H9 (cell line): ENCODE results near the gene LRRC40. TPM values are rescaled to one million over a fixed set of nuclear protein-coding genes. Genes with fewer than 3 reads are reported as not detected.

Source experiments
- DNase-seq: peaks from one replicate; pipeline ENCODE4 v3.0.0-alpha.2; 2017
- H2AFZ ChIP-seq: one replicate; pipeline ENCODE4 v1.6.1; 2013; ENCODE audit warnings: mild to moderate bottlenecking, low read length, control low read depth, moderate library complexity
- H2AK5ac ChIP-seq: 2 replicates; pipeline ENCODE4 v1.6.1; 2013; ENCODE audit warnings: low read length, control low read depth, mixed read lengths; ENCODE audit not compliant: insufficient read length
- H2BK120ac ChIP-seq: one replicate; pipeline ENCODE4 v1.6.1; 2013; ENCODE audit warnings: low read depth, mild to moderate bottlenecking, low read length, control low read depth, inconsistent platforms; ENCODE audit not compliant: poor library complexity, severe bottlenecking
- H2BK12ac ChIP-seq: 2 replicates; pipeline ENCODE4 v1.6.1; 2013; ENCODE audit warnings: low read length, control low read depth, mixed read lengths, low read depth; ENCODE audit not compliant: insufficient read length
- H2BK15ac ChIP-seq: 2 replicates; pipeline ENCODE4 v1.6.1; 2013; ENCODE audit warnings: low read depth, low read length, control low read depth
- H2BK20ac ChIP-seq: one replicate; pipeline ENCODE4 v1.6.1; 2013; ENCODE audit warnings: low read depth, mild to moderate bottlenecking, low read length, control low read depth, inconsistent platforms; ENCODE audit not compliant: poor library complexity, severe bottlenecking
- H2BK5ac ChIP-seq: 2 replicates; pipeline ENCODE4 v1.6.1; 2013; ENCODE audit warnings: low read length, control low read depth, mixed read lengths; ENCODE audit not compliant: insufficient read length
- H3K14ac ChIP-seq: 2 replicates; pipeline ENCODE4 v1.6.1; 2013; ENCODE audit warnings: low read length, control low read depth; ENCODE audit not compliant: insufficient read depth
- H3K18ac ChIP-seq: 2 replicates; pipeline ENCODE4 v1.6.1; 2013; ENCODE audit warnings: low read depth, mild to moderate bottlenecking, mixed read lengths, low read length, control low read depth; ENCODE audit not compliant: insufficient read length
- H3K23ac ChIP-seq: 2 replicates; pipeline ENCODE4 v1.6.1; 2013; ENCODE audit warnings: low read length, control low read depth, mixed read lengths, low read depth; ENCODE audit not compliant: insufficient read length
- H3K23me2 ChIP-seq: 2 replicates; pipeline ENCODE4 v1.6.1; 2013; ENCODE audit warnings: low read depth, mild to moderate bottlenecking, mixed read lengths, low read length, control low read depth; ENCODE audit not compliant: insufficient read length, poor library complexity, severe bottlenecking
- H3K27ac ChIP-seq: 2 replicates; pipeline ENCODE4 v1.5.1; 2013; ENCODE audit warnings: low read length, control low read depth, mixed read lengths, low read depth; ENCODE audit not compliant: insufficient read length
- H3K27me3 ChIP-seq: 2 replicates; pipeline ENCODE4 v1.6.1; 2013; ENCODE audit warnings: low read length, control low read depth, inconsistent platforms; ENCODE audit not compliant: insufficient read depth
- H3K4ac ChIP-seq: 2 replicates; pipeline ENCODE4 v1.6.1; 2013; ENCODE audit warnings: low read depth, mild to moderate bottlenecking, control low read depth, inconsistent platforms, low read length, moderate library complexity
- H3K4me1 ChIP-seq: 2 replicates; pipeline ENCODE4 v1.6.1; 2013; ENCODE audit warnings: low read length, control low read depth, inconsistent platforms; ENCODE audit not compliant: insufficient read depth
- H3K4me2 ChIP-seq: 2 replicates; pipeline ENCODE4 v1.6.1; 2013; ENCODE audit warnings: low read length, control low read depth, mixed read lengths; ENCODE audit not compliant: insufficient read length, insufficient read depth
- H3K56ac ChIP-seq: 2 replicates; pipeline ENCODE4 v1.6.1; 2013; ENCODE audit warnings: low read depth, mild to moderate bottlenecking, mixed read lengths, low read length, control low read depth; ENCODE audit not compliant: insufficient read length
- H3K79me1 ChIP-seq: 2 replicates; pipeline ENCODE4 v1.6.1; 2013; ENCODE audit warnings: low read depth, mild to moderate bottlenecking, moderate library complexity, low read length, control low read depth, inconsistent platforms; ENCODE audit not compliant: insufficient read depth, poor library complexity, severe bottlenecking
- H3K79me2 ChIP-seq: 2 replicates; pipeline ENCODE4 v1.6.1; 2013; ENCODE audit warnings: low read length, control low read depth, inconsistent platforms; ENCODE audit not compliant: insufficient read depth
- H3K9ac ChIP-seq: 2 replicates; pipeline ENCODE4 v1.6.1; 2013; ENCODE audit warnings: low read length, control low read depth, mixed read lengths; ENCODE audit not compliant: insufficient read length; ENCODE audit errors: extremely low read depth
- H3K9me3 ChIP-seq: one replicate; pipeline ENCODE4 v1.6.1; 2013; ENCODE audit warnings: low read depth, low read length, inconsistent platforms; ENCODE audit not compliant: control insufficient read depth
- H3T11ph ChIP-seq: one replicate; pipeline ENCODE4 v1.6.1; 2013; ENCODE audit warnings: mild to moderate bottlenecking, low read length, control low read depth, inconsistent platforms
- H4K20me1 ChIP-seq: one replicate; pipeline ENCODE4 v1.6.1; 2013; ENCODE audit not compliant: control insufficient read depth, insufficient read length, insufficient read depth
- H4K5ac ChIP-seq: 2 replicates; pipeline ENCODE4 v1.6.1; 2013; ENCODE audit warnings: low read depth, mild to moderate bottlenecking, mixed read lengths, low read length, control low read depth; ENCODE audit not compliant: insufficient read length
- H4K8ac ChIP-seq: replicated peaks from 2 replicates; pipeline ENCODE4 v1.6.1; 2013; ENCODE audit warnings: low read length, control low read depth, mixed read lengths, low read depth; ENCODE audit not compliant: insufficient read length
- H4K91ac ChIP-seq: 2 replicates; pipeline ENCODE4 v1.6.1; 2013; ENCODE audit warnings: low read depth, mild to moderate bottlenecking, moderate library complexity, mixed read lengths, low read length, control low read depth; ENCODE audit not compliant: insufficient read length
- H3K27ac Mint-ChIP-seq, 3 experiments: 2 replicates in 2 of 3; 3 replicates in 1 of 3; pipeline ENCODE4 v1.8.0; 2020 to 2021; ENCODE audit warnings: mixed read lengths in 3 of 3, mild to moderate bottlenecking in 1 of 3, moderate library complexity in 1 of 3
- H3K27me3 Mint-ChIP-seq: 2 replicates; pipeline ENCODE4 v1.8.0; 2021; ENCODE audit warnings: low read depth, mild to moderate bottlenecking, moderate library complexity, mixed read lengths
- H3K36me3 Mint-ChIP-seq, 3 experiments: 2 replicates in 2 of 3; 3 replicates in 1 of 3; pipeline ENCODE4 v1.8.0; 2020 to 2021; ENCODE audit warnings: low read depth in 3 of 3, mixed read lengths in 3 of 3; ENCODE audit not compliant: insufficient read depth in 1 of 3
- H3K4me1 Mint-ChIP-seq, 2 experiments: 2 replicates each; pipeline ENCODE4 v1.8.0; 2020; ENCODE audit warnings: mixed read lengths in 2 of 2
- H3K4me3 Mint-ChIP-seq, 2 experiments: 2 replicates in 1 of 2; 3 replicates in 1 of 2; pipeline ENCODE4 v1.8.0; 2020 to 2021; ENCODE audit warnings: mild to moderate bottlenecking in 2 of 2, mixed read lengths in 2 of 2, moderate library complexity in 1 of 2
- H3K9me3 Mint-ChIP-seq, 2 experiments: 2 replicates in 1 of 2; 3 replicates in 1 of 2; pipeline ENCODE4 v1.8.0; 2020; ENCODE audit warnings: mild to moderate bottlenecking in 2 of 2, mixed read lengths in 2 of 2, moderate library complexity in 1 of 2
- CTCF ChIP-seq: fragments of 200-600 bp; sonication (generic); conservative IDR thresholded peaks from 3 replicates; pipeline ENCODE4 v1.8.0; 2021; ENCODE audit warnings: antibody characterized with exemption, mild to moderate bottlenecking
- total RNA-seq: library from RNA; stranded (reverse); gene quantifications from 2 replicates; pipeline ENCODE4 v1.2.1, GENCODE V29; 2021

The LRRC40 gene
- total RNA-seq, 1 experiment from 2014 or later: 27.6 TPM

GRCh38 chr1:70211541-70211940 lies 6.2 kb upstream of the LRRC40 start:
- H3K23ac ChIP-seq: no peak overlapping the region
- H3K4me2 ChIP-seq: no peak overlapping the region
- no peaks in the 10 kb centered on the region for H3K27me3 ChIP-seq
- no peak for TF ChIP-seq CTCF
- H3K4me1 ChIP-seq: no peaks in the 10 kb centered on the region
- no peaks in the 10 kb centered on the region for H3K27me3 Mint-ChIP-seq
- no peak overlapping the region for H3K56ac ChIP-seq
- no peak overlapping the region for H3K27ac Mint-ChIP-seq
- H3K79me2 ChIP-seq: peaks cover 23% of the 10 kb centered on the region; the same call in 1 of the 2 replicates
- no peak overlapping the region for H3K4ac ChIP-seq
- H2AK5ac ChIP-seq: no peak overlapping the region
- H4K5ac ChIP-seq: no peak overlapping the region
- H3K9me3 ChIP-seq: no peaks in the 10 kb centered on the region
- H3K79me1 ChIP-seq: peaks cover 4% of the 10 kb centered on the region
- no peak overlapping the region for H3T11ph ChIP-seq
- no peak overlapping the region for H4K8ac ChIP-seq
- no peak overlapping the region for H3K18ac ChIP-seq
- no peaks in the 10 kb centered on the region for H3K23me2 ChIP-seq
- no peak overlapping the region for H2AFZ ChIP-seq
- no peak overlapping the region for H2BK5ac ChIP-seq
- H2BK15ac ChIP-seq: no peak overlapping the region
- no peak overlapping the region for H3K14ac ChIP-seq
- no peak overlapping the region for H4K91ac ChIP-seq
- peaks cover 8 to 9% of the 10 kb centered on the region in 2 experiments for H3K4me1 Mint-ChIP-seq
- H2BK20ac ChIP-seq: no peak overlapping the region
- no peak for DNase-seq
- no peak overlapping the region for H2BK120ac ChIP-seq
- no peak overlapping the region for H3K4me3 Mint-ChIP-seq
- H3K9me3 Mint-ChIP-seq: no peaks in the 10 kb centered on the region
- H4K20me1 ChIP-seq: no peaks in the 10 kb centered on the region
- H3K27ac ChIP-seq: no peak overlapping the region
- H2BK12ac ChIP-seq: no peak overlapping the region
- H3K9ac ChIP-seq: no peak overlapping the region
- peaks cover 0 to 32% (median 18%) of the 10 kb centered on the region in 3 experiments; a peak in 5 of 7 replicates for H3K36me3 Mint-ChIP-seq
